ENCODE results near the gene PHF3.

PHF3 gene

GRCh38 chr6:63689421-63689820, 53.8 kb downstream of the PHF3 start:
- Histone ChIP-seq H3K4me1 (ENCODE audit: insufficient read depth, low read length, poor library complexity, severe bottlenecking) (peaks cover 4% of the 10 kb centered on the region), H2AFZ (ENCODE audit: low read length) (no peak overlapping the region), H3K9ac (ENCODE audit: low read depth, low read length, poor library complexity, severe bottlenecking) (no peak overlapping the region), H3F3A (ENCODE audit: low read depth) (0 out of 2 replicates have a peak, but pooled peaks cover 4% of the 10 kb centered on the region), H3K4me2 (ENCODE audit: low read depth, low read length, poor library complexity, severe bottlenecking) (no peak overlapping the region), H3K36me3 (ENCODE audit: insufficient read depth, low read length) (peaks cover 18% of the 10 kb centered on the region; the same call in 1 of the 2 replicates), H3K79me2 (ENCODE audit: insufficient read depth, low read length) (peaks cover 5% of the 10 kb centered on the region; the same call in 1 of the 2 replicates), H3K27me3 (ENCODE audit: insufficient read depth, low read length, poor library complexity, severe bottlenecking) (no peaks in the 10 kb centered on the region), H3K4me3 (ENCODE audit: low read length, poor library complexity, severe bottlenecking) (no peak overlapping the region), H3K9me2 (replicated peaks; ENCODE audit: low read depth, low read length) (no peaks in the 10 kb centered on the region), H3K9me3 (ENCODE audit: insufficient read depth, low read depth, low read length) (no peaks in the 10 kb centered on the region), H4K20me1 (ENCODE audit: insufficient read depth, low read length, poor library complexity, severe bottlenecking) (peaks cover 3% of the 10 kb centered on the region)
- peak; percentile 35; the same call in 1 of the 2 replicates for TF ChIP-seq CTCF (conservative IDR thresholded peaks at IDR 0.05; ENCODE audit: low read length)
- no peak for TF ChIP-seq EZH2phosphoT487 (IDR thresholded peaks at IDR 0.05; ENCODE audit: borderline replicate concordance)

GRCh38 chr6:63690221-63690620, 54.6 kb downstream of the PHF3 start:
- H3K4me2 ChIP-seq (ENCODE audit: low read depth, low read length, poor library complexity, severe bottlenecking): no peak overlapping the region
- no peaks in the 10 kb centered on the region for H3K9me3 ChIP-seq (ENCODE audit: insufficient read depth, low read depth, low read length)
- H3F3A ChIP-seq (ENCODE audit: low read depth): 0 out of 2 replicates have a peak, but pooled peaks cover 4% of the 10 kb centered on the region
- H3K9ac ChIP-seq (ENCODE audit: low read depth, low read length, poor library complexity, severe bottlenecking): no peak overlapping the region
- TF ChIP-seq CTCF (conservative IDR thresholded peaks at IDR 0.05; ENCODE audit: low read length): no peak
- no peak for TF ChIP-seq EZH2phosphoT487 (IDR thresholded peaks at IDR 0.05; ENCODE audit: borderline replicate concordance)
- no peaks in the 10 kb centered on the region for H3K9me2 ChIP-seq (replicated peaks; ENCODE audit: low read depth, low read length)
- H3K36me3 ChIP-seq (ENCODE audit: insufficient read depth, low read length): peaks cover 10% of the 10 kb centered on the region; the same call in 1 of the 2 replicates
- H3K4me1 ChIP-seq (ENCODE audit: insufficient read depth, low read length, poor library complexity, severe bottlenecking): peaks cover 4% of the 10 kb centered on the region
- H4K20me1 ChIP-seq (ENCODE audit: insufficient read depth, low read length, poor library complexity, severe bottlenecking): peaks cover 3% of the 10 kb centered on the region
- H3K4me3 ChIP-seq (ENCODE audit: low read length, poor library complexity, severe bottlenecking): no peak overlapping the region
- no peaks in the 10 kb centered on the region for H3K79me2 ChIP-seq (ENCODE audit: insufficient read depth, low read length)
- H2AFZ ChIP-seq (ENCODE audit: low read length): no peak overlapping the region
- no peaks in the 10 kb centered on the region for H3K27me3 ChIP-seq (ENCODE audit: insufficient read depth, low read length, poor library complexity, severe bottlenecking)

- H3K9me2 ChIP-seq (replicated peaks; ENCODE audit: low read depth, low read length): no peaks in the 10 kb centered on the region
- no peaks in the 10 kb centered on the region for H3K27me3 ChIP-seq (ENCODE audit: insufficient read depth, low read length, poor library complexity, severe bottlenecking)
- no peak overlapping the region for H3K4me3 ChIP-seq (ENCODE audit: low read length, poor library complexity, severe bottlenecking)
- no peak overlapping the region for H3K9ac ChIP-seq (ENCODE audit: low read depth, low read length, poor library complexity, severe bottlenecking)
- no peak for TF ChIP-seq CTCF (conservative IDR thresholded peaks at IDR 0.05; ENCODE audit: low read length)
- no peak for TF ChIP-seq EZH2phosphoT487 (IDR thresholded peaks at IDR 0.05; ENCODE audit: borderline replicate concordance)
- H2AFZ ChIP-seq (ENCODE audit: low read length): no peak overlapping the region
- H3F3A ChIP-seq (ENCODE audit: low read depth): no peaks in the 10 kb centered on the region
- no peaks in the 10 kb centered on the region for H4K20me1 ChIP-seq (ENCODE audit: insufficient read depth, low read length, poor library complexity, severe bottlenecking)
- H3K4me1 ChIP-seq (ENCODE audit: insufficient read depth, low read length, poor library complexity, severe bottlenecking): peaks cover 4% of the 10 kb centered on the region
- H3K36me3 ChIP-seq (ENCODE audit: insufficient read depth, low read length): peaks cover 73% of the 10 kb centered on the region; the same call in 1 of the 2 replicates
- no peaks in the 10 kb centered on the region for H3K9me3 ChIP-seq (ENCODE audit: insufficient read depth, low read depth, low read length)
- H3K4me2 ChIP-seq (ENCODE audit: low read depth, low read length, poor library complexity, severe bottlenecking): no peak overlapping the region
- no peaks in the 10 kb centered on the region for H3K79me2 ChIP-seq (ENCODE audit: insufficient read depth, low read length)
Observed at GRCh38 chr6:63705707-63706106, 70.1 kb downstream of the PHF3 start.

Data from Loucy (cell line).